Skeletal muscle cell (primary cell): Measurements from ENCODE around the gene TMEM273.
A peak's percentile ranks its signal among the peaks of the same experiment; 100 is the strongest.

ENCODE experiments used
- DNase-seq: peaks from one replicate; pipeline ENCODE4 v3.0.0-alpha.2; 2010; ENCODE audit warnings: low read depth
- H3K4me3 ChIP-seq: 2 replicates; pipeline ENCODE4 v1.5.1; 2011; ENCODE audit warnings: low read depth, mild to moderate bottlenecking, control low read depth, low read length, moderate library complexity

Gene TMEM273

DNA sequence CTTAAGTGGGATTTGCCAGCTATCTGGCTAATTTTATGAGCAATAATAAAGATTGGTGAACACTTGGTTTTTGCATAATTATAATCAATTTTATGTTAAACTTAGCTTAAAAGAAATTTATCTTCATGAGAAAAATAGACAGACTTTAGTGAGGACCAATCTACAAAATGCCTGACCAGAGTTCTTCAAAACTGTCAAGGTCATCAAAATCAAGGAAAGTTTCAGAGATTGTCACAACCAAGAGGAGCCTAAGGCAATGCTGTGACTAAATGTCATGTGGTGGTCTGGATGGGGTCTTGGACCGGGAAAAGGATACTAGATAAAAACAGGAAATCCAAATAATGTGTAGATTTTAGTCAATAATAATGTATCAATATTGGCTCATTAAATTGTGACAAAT lies 36.7 kb downstream of the TMEM273 start:
- no peak for DNase-seq
- H3K4me3 ChIP-seq: no peak overlapping the region

DNA sequence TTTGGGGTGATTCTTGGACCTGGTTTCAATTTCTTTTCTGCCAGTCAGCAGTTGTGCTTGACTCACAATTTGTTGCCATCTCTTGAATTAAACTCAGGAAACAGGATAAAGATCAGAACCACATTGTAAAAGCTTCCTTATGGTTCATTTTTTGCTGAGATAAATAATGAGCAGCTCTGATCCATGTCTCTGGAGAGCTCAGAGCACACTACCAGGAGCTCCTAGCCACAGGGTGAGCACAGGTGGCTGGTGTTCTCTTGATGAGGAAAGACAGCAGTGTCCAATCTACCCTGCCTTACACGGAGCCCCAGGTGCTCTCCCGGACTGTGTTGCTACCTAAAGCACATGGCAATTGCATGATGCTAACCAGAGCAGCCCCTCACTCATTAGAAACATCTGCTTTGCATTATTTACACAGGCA lies 37.2 kb downstream of the TMEM273 start:
- no peak for DNase-seq
- H3K4me3 ChIP-seq: no peak overlapping the region

GRCh38 chr10:49150426-49150825 lies 37.8 kb downstream of the TMEM273 start:
- H3K4me3 ChIP-seq: no peak overlapping the region
- DNase-seq: no peak

- no peak overlapping the region for H3K4me3 ChIP-seq
- DNase-seq: no peak
Measured at GRCh38 chr10:49149881-49150280, 38.3 kb downstream of the TMEM273 start.

DNA sequence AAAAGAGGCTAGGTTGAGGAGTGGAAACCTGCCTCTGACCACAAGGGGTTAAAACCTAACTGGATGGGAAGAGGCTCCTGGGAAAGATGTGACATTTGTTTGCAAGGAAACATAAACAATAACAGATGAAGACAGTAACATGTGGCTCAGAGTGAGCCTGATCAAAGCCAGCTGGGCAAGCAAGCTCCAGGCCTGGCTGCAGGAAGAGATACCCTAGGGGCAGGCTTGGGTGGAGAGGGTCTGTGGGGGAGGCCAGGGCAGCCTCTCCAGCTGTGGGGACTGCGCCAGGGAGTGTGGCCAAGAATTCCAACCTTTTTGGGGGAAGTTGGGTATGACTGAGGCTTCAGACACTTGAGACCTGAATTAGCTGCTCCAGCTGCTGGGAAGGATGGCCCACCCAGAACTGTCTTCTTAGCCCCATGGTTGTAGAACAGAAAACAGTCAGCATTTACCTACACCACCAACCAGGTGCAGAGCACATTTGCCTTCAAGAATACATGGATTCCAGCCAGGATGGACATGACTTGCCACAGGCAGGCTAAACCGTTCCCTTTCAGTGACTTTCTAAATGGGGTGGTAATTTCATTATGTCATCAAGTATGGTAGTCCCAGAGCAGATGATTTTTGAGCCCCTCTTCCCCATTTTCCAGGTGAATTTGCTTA lies 44.0 kb downstream of the TMEM273 start:
- no peak for DNase-seq
- H3K4me3 ChIP-seq: no peak overlapping the region

DNA sequence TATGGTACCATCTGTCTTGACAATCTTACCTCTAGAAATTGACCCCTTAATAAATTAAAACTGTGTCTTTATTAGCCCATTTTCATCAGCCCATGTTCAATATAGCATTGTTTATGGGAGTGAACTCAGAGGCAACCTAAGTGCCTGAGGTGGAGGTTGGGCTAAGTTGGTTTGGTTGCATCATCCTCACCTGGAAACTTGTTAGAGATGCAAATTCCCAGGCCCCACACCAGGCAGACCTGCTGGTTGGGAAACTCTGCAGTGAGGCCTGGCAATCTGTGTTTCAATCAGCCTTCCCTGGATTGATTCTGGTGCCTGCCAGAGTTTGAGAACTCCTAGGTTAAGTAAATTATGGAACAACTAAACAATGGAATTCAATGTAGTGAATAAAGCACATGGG lies 44.9 kb downstream of the TMEM273 start:
- no peak for DNase-seq
- no peak overlapping the region for H3K4me3 ChIP-seq

GRCh38 chr10:49141541-49142332 lies 46.5 kb downstream of the TMEM273 start:
- no peak overlapping the region for H3K4me3 ChIP-seq
- DNase-seq: no peak

DNA sequence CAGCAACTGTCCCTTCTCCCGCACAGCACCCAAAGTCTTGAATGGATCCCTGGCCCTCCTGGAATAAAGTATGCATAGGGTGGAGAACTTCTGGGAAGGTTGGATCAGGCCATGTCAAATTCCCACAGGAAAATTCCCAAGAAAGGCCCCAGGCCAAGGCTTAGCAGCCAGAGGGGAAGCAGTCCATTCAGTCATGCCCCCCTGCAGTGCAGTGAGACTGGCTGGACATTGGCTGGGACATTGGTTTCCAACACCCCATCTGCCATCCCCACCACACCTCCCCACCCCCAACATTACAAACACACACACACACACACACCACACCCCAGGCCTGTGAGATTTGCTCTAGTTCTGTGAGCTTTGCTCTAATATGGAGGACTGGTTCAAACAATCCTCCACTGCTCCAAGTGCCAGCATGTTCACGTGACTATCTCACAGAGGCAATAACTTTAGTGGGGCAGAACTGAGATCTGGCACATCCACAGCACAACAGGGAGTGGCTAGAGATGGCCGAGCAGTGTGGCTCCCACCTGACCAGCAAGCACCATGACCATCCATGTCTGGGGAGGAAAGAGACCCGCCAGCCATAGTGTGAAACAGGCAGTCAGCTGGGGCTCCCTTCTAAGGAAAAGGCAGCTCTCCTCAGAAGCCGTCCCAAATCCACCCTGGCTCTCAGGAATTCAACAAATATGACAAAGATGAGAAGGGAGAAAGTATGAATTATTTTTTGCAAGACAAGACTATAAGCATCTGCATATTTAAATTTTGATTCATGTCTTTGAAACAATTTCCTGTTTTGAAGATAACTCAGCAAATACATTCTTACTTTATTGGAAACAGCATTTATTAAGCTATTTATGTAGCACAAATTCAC lies 47.6 kb downstream of the TMEM273 start:
- H3K4me3 ChIP-seq: no peak overlapping the region
- no peak for DNase-seq

GRCh38 chr10:49139846-49140195 lies 48.4 kb downstream of the TMEM273 start:
- peak; percentile 89 for DNase-seq
- no peak overlapping the region for H3K4me3 ChIP-seq

- DNase-seq: no peak
Measured at GRCh38 chr10:49139028-49139845, 49.0 kb downstream of the TMEM273 start.

DNA sequence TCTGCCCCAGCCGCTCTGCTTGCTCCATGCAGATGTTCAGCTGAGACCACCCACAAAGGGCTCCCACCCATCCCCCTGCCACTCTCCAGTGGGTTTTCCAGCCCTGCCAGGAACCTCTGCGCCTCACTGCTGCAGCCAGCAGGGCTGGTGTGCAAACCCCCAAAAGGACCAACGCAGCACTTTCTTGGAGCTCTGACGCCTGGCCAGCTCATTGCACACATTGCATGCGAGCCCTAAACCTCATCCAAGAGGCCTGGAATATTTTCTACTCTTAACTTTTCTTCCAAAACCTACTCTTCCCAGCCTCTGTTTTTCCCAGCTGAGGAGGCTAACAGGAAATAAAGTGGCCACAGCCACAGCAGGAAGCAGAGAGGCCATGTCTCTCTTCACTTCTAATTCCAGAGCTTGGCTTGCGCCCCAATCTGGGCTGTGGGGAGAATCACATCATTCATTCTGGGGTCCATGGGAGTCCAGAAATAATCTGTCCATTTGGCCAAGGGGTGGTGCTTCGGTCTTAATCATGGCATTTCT lies 49.8 kb downstream of the TMEM273 start:
- H3K4me3 ChIP-seq: no peak overlapping the region
- DNase-seq: peak; percentile 51

More at GRCh38 chr10:49139028-49139845, 49.0 kb downstream of the TMEM273 start:
- no peak overlapping the region for H3K4me3 ChIP-seq

- DNase-seq: no peak
- H3K4me3 ChIP-seq: no peak overlapping the region
Measured at GRCh38 chr10:49136525-49136924, 51.7 kb downstream of the TMEM273 start.

DNA sequence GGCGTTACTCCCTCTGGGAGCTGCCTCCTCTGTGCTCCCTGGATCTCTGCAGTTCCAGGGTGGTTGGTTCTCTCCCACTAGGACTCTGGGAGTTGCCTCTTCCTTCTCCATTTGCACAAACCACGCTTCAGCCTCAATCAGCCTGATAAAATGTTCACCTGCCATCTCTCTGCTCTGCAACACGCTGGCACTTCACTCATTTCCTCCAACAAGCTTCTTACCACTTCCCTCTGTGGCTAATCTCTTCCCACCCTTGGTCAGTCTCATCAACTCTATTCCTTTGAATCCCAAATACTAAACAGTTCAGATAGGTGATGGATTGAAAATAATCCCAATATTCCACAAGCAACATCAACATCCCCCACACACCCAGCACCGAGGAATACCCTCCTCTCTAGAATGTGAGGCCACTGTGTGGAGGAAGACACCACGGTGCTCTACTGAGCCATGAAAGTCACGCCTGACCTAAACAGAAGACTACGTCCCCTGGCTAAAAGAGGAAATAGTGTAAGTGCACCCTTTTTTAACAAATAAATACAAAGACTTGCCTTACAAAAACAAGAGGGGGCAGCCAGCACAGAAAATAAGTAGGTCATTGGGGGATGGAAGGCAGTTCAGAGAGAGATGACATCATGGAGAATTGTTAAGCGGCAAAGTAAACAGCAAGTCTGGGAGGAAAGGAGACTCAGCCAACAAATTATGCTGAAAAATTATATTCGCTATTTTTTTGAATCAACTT lies 52.4 kb downstream of the TMEM273 start:
- H3K4me3 ChIP-seq: no peak overlapping the region
- no peak for DNase-seq

- H3K4me3 ChIP-seq: no peak overlapping the region
- DNase-seq: no peak
Measured at GRCh38 chr10:49134327-49134726, 53.9 kb downstream of the TMEM273 start.

DNA sequence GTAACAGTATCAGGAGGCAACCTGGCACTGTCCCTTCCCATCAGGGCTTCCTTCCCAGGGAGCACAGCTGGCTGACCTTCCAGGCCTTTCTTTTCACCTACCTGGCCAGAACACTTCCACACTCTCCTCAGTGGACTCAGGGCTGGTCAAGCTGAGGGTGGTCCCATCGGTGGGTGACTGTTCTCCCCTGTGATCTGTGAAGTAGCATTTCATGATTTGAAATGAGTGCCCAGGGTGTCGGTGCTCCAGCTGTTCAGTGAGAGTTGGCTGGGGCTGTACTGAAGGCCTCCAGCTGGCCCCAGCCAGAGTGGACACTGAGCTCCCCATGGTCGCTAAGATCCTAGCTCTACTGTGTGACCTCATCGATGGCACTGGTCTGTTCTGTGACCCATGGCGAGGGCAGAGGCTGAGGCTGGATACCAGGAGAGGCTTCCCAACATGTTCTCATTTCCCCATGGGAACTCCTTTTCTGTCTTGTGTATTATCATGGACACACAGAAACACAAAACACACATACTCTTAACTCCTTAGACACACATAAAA lies 54.4 kb downstream of the TMEM273 start, which contains the start of gene FAM170B:
TSS of gene FAM170B (minus strand) at position 316 of the 543 bp plus-strand sequence. CDS start at position 213, 103 bp downstream.
- H3K4me3 ChIP-seq: no peak within 1 kb of the TSS
- DNase-seq: no peak

DNA sequence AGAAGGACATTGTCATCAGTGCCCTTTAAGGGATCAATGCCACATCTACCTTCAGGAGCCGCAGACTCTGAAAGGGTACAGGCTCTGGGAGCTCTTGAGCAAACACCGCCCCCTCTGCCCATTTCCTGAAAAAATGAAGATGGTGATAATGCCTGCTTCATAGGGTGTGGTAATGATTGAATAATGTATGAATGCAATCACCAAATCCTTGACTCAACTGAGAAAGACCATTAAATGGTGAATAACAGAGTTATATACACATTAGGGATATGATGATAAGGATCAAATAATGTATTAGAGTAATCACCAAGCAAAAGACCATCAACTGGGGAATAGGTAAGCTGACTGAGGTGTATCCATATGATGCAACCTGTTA lies 55.8 kb downstream of the TMEM273 start:
- H3K4me3 ChIP-seq: no peak overlapping the region
- DNase-seq: no peak

DNA sequence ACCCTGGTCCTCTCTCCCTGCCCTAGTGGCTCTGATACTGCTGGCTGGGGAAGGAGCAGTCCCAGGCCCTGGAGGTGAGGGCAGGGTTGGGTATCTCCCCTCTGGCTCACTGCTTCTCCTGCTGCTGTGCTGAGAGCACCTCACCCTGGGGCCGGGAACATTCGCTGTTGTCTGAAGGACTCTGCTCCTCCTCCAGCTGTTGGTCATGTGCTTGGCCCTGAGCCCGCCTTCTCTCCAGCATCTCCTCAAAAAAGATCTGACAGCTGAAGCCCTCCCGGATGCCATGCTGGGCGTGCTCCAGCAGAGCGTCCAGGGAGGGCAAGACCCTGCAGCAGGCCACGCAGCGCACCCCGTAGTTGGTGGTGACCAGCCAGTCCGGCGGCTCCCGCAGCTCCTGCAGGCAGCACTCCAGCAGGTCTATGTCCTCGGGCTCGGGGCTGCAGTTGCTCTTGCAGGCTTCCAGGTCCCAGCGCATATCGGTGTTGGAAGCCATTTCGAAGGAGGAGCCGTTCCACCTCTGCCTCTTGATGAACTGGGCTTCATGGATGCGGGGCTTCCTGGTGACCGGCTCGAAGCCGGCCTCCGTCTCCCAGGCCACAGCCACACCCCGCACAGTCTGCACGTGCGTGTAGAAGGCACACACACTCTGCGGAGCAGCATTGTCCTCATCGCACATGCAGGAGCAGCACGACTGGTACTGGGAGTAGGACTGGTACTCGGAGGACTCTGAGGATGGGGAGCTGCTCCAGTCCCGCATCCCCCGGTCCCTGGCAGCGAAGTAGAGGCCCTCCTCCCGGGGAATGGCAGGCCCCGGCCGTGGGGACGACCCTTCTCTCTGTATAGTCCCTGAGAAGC lies 56.5 kb downstream of the TMEM273 start:
- no peak for DNase-seq
- no peak overlapping the region for H3K4me3 ChIP-seq
